ENCODE data around the gene SAE1.

SAE1 gene

DNA sequence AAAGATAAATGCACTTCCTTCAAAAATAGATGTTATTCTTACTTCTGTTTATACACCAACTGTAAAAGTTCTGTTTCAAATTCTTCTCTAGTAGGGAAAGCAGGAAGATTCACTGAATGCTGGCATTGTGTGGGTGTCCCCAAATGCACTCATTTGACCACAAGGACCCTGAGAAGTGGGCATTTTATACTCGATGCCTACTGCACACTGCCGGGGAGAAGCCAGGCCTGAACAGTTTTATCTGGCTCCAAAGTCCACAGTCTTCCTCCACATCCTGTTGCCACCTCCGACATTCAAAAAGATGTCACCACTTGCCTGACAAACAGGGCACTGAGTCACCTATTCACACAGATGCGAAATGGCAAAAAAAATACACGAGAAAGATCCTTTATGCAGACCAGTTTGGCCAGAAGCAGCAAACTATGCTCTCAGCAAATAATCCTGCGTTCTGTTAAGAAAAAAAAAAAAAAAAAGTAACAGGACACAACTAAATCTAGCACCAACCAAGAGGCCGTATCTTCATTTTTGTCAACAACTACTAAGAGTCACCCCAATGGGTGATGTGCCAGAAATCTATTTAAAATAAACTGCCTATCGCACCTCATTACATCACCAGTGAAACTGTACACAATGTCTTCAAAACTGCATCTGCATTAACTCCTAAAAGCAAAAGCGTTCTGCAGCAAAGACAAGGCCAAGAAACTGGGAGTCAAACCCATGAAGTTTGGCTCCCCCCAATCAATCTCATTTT, 23.3 kb upstream of the SAE1 start:
- TF ChIP-seq, protein P1, sequence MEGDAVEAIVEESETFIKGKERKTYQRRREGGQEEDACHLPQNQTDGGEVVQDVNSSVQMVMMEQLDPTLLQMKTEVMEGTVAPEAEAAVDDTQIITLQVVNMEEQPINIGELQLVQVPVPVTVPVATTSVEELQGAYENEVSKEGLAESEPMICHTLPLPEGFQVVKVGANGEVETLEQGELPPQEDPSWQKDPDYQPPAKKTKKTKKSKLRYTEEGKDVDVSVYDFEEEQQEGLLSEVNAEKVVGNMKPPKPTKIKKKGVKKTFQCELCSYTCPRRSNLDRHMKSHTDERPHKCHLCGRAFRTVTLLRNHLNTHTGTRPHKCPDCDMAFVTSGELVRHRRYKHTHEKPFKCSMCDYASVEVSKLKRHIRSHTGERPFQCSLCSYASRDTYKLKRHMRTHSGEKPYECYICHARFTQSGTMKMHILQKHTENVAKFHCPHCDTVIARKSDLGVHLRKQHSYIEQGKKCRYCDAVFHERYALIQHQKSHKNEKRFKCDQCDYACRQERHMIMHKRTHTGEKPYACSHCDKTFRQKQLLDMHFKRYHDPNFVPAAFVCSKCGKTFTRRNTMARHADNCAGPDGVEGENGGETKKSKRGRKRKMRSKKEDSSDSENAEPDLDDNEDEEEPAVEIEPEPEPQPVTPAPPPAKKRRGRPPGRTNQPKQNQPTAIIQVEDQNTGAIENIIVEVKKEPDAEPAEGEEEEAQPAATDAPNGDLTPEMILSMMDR (IDR thresholded peaks at IDR 0.05; ENCODE audit: unreplicated experiment in 3 of 3), result no peak

DNA sequence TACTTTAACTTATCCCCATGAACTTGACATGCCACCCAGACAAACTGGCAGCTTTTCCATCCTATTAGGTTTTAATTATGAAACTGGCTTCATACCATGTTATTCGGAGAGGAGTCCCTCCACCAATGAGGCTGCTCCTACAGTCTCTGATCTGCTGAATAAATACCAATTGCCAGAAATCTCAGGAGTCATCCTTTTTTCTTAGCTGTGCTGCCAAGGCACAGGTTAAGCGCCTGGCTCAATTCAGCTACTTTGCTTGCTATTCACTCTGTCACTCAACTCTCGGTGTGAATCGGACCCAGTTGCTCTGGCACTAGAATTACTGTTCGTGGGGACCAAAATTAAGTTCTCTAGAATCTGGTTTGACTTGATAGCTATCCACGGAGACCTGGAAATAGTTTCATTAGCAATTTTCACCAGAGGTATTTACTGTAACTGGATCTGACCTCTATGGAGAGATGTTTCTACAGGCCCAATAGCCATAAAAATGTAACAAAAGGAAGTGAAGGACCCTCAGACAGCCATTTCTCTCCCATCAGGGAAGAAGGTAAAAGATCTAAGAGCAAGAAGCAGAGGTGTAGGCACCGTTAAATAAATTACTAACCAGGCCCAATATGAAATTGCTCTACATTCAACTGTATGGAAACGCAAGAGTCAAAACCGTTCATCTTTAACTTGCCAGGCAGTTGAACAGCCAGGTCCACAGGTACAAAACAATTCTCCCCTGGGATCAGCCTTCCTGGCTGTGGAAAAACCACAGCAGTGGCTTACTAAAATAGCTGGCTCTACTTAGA, 22.5 kb upstream of the SAE1 start:
- H3K27ac Mint-ChIP-seq, result peak overlapping the region; percentile 99 to 100 (median 100)
- peak overlapping the region; percentile 53 to 96 (median 78) for H3K4me3 Mint-ChIP-seq
- no peaks in the 10 kb centered on the region for H3K9me3 Mint-ChIP-seq
- TF ChIP-seq, protein P1 (IDR thresholded peaks at IDR 0.05; ENCODE audit: unreplicated experiment in 3 of 3), result no peak
- peaks cover 12% of the 10 kb centered on the region for H3K36me3 Mint-ChIP-seq (ENCODE audit: low read depth)
- H3K4me1 Mint-ChIP-seq, result peaks cover 51% of the 10 kb centered on the region
- H3K27me3 Mint-ChIP-seq (ENCODE audit: low read depth), result peaks cover 3% of the 10 kb centered on the region

More for the DNA sequence above, 23.3 kb upstream of the SAE1 start:
- peaks cover 59% of the 10 kb centered on the region for H3K4me1 Mint-ChIP-seq
- peaks cover 3% of the 10 kb centered on the region for H3K27me3 Mint-ChIP-seq (ENCODE audit: low read depth)
- peak overlapping the region; percentile 99 to 100 (median 100) for H3K27ac Mint-ChIP-seq
- H3K4me3 Mint-ChIP-seq, result peak overlapping the region in 1 of 3 experiments; percentile 21
- peaks cover 12% of the 10 kb centered on the region for H3K36me3 Mint-ChIP-seq (ENCODE audit: low read depth)
- no peaks in the 10 kb centered on the region for H3K9me3 Mint-ChIP-seq

DNA sequence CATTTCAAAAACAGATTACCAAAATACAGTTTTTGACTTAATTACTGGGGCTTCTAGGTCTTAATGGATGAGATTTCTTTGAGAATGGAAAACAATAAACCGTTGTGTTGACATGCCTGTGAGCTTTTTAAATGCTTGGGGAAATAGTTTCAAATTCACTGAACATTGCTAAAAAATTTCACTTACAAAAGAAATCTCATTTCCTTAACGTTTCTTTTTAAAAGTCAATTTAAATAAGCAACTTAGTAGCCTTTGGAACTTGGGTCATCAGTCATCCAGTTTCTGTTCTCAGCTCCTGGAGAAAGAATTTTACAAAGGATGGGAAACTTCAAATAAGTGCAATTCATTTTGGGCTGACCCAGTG, 21.5 kb upstream of the SAE1 start:
- H3K9me3 Mint-ChIP-seq, result no peaks in the 10 kb centered on the region
- peaks cover 3% of the 10 kb centered on the region for H3K27me3 Mint-ChIP-seq (ENCODE audit: low read depth)
- TF ChIP-seq, protein P1 (IDR thresholded peaks at IDR 0.05; ENCODE audit: unreplicated experiment in 3 of 3), result no peak
- peak overlapping the region; percentile 96 for H3K4me3 Mint-ChIP-seq
- peak overlapping the region; percentile 99 to 100 (median 100) for H3K27ac Mint-ChIP-seq
- H3K36me3 Mint-ChIP-seq (ENCODE audit: low read depth), result peaks cover 12% of the 10 kb centered on the region
- peaks cover 59% of the 10 kb centered on the region for H3K4me1 Mint-ChIP-seq

DNA sequence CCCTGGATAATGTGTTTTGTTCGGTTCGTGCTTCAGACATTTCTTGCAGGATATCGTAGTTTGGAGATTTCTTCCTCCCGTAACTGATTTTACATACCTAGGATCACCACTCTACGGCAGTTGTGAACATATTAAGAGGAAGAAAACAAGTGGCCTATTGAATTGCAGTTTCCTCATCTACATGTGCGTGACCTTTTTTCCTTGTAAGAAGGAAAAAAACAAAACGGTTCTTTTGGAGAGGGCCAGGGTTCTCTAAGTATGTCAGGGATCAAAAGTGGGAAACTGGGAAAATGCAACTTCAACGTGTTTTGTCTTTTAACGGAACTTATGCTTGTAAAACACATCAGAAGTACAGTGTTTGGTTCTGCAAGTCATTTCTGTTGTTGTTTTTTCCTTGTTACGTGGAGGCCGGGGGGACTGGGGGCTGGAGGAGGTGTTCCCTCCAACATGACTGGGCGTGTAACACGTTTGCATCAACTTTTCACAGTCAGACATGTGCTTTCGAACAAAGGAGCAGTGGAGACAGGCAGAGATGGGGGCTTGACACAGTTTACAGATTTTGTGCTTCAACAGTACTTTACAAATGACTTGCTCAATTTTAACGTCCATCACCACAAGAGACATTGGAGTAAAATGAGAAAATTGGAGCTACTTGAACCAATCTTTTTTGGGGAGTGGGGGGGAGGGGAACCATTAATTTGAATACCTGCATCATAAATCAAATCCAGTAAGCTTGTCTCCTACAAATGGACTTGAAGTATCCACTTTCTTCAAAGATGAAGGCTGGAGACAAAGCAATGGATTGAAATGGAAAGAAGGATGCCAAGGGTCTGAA, 20.9 kb upstream of the SAE1 start:
- Mint-ChIP-seq H3K9me3 (no peaks in the 10 kb centered on the region), H3K27me3 (ENCODE audit: low read depth) (peaks cover 3% of the 10 kb centered on the region), H3K4me3 (peak overlapping the region; percentile 96), H3K4me1 (peaks cover 60% of the 10 kb centered on the region), H3K36me3 (ENCODE audit: low read depth) (peaks cover 12% of the 10 kb centered on the region), H3K27ac (peak overlapping the region; percentile 99 to 100 (median 100))
- TF ChIP-seq, protein P1 (IDR thresholded peaks at IDR 0.05; ENCODE audit: unreplicated experiment in 3 of 3), result no peak

DNA sequence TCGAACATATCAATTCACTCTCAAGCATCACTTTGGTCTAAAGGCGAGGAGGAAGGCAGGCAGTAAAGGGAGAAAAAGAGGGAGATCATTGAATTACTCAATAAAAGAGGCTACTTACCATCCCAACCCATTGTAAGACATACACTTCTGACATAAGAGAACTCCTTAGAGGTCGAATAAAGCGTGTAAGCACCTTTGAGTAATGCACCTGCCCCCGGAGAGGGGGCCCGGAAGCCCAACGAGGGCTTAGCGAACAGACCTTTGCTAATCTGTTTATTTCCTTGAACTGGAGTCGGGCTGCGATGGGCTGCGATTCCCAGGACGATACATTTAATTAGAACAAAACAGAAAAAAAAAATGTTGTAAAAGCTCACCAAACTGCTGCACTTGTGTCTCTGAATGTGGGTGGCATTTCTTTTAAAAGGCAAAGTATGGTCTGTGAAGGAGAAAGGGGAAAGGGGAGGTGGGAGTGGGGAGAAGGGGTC, 20.1 kb upstream of the SAE1 start:
- peak overlapping the region; percentile 99 to 100 (median 100) for H3K27ac Mint-ChIP-seq
- H3K36me3 Mint-ChIP-seq (ENCODE audit: low read depth), result peaks cover 11% of the 10 kb centered on the region
- H3K4me1 Mint-ChIP-seq, result peaks cover 58% of the 10 kb centered on the region
- TF ChIP-seq, protein P1 (IDR thresholded peaks at IDR 0.05; ENCODE audit: unreplicated experiment in 3 of 3), result no peak
- H3K9me3 Mint-ChIP-seq, result no peaks in the 10 kb centered on the region
- H3K4me3 Mint-ChIP-seq, result peak overlapping the region; percentile 96
- H3K27me3 Mint-ChIP-seq (ENCODE audit: low read depth), result peaks cover 3% of the 10 kb centered on the region

All from nephron (organoid).